T follicular helper cell (primary cell): ENCODE data around the gene NADSYN1.

Source experiments
- DNase-seq: peaks from one replicate; pipeline ENCODE4 v3.0.0-alpha.2; 2020; ENCODE audit warnings: low read depth

The NADSYN1 gene

DNA sequence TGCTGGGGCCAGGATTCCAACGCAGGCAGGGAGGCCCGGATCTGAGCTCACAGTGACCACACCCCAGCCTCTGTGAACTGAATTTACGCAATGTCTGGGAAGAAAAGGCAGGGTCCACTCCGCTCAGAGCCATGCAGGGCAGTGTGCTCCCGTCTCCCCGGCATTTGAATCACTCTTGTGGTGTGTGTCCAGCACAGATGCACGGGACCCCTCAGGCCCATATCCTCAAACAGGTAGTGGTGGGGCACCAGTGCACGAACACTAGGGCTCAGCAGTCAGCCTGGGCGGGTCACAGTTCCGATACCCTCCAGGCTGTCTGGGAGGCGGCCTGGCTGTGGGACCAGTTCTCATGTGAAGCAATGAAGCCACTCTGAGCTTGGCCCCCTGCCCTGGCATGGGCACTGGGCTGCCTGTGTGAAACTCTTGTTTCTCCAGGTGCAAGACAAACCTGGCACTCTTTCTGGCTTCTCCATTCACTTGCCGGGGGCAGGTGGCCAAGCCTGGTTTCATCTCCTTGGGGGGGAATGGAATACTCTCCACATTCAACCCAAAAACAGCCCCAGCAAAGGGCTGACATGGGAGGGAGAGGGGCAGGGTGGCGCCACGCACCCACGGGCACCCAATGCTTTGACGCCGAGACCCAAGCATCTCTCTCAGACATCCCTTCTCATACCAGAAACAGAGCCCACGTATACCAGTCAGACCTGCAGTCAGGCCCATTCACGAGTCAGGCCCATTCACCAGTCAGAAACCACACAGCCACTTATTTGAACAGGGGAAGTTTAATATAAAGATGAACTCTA is 19.2 kb upstream of the NADSYN1 start:
- no peak for DNase-seq

GRCh38 chr11:71434576-71435130 is 18.4 kb upstream of the NADSYN1 start:
- DNase-seq: no peak

- DNase-seq: no peak
These were observed 17.6 kb upstream of the NADSYN1 start for GRCh38 chr11:71435278-71435951.

DNA sequence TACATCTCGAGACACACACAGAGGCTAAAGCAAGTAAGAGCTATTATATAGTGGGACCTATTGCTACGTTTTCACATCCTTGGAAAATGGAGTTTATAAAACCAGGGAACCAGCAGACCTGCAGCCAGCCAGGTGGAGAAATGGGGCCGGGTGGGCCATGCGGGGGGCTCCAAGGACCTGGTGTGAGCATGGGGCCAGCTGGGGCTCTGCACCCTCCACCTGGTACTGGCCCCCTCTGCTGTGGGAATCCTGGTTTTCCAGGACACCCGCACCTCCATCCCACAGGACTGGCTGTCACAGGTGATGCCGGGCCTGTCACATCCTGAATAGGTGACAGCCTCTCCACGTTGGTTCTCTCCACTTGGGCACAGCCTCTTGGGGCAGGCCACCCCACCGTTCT is 16.1 kb upstream of the NADSYN1 start:
- no peak for DNase-seq

DNA sequence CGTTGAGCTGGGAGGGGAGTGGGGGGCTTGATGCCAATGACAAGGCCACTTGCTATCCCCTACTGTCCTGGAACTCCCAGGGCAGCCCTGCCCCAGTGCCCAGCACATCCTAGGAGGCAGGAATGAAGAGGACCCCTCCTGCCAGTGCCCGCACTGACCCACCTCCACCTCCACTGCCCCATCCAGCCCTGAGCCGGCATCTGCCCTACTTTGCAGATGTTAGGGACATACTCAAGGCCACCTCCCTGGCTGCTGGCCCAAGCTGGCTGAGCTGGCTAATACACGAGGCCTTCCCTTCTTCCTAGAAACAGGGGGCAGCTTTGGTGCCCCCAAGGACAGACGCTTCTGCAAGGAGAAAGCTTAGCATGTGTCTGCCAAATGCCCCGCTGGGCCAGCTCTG is 15.6 kb upstream of the NADSYN1 start:
- no peak for DNase-seq

DNA sequence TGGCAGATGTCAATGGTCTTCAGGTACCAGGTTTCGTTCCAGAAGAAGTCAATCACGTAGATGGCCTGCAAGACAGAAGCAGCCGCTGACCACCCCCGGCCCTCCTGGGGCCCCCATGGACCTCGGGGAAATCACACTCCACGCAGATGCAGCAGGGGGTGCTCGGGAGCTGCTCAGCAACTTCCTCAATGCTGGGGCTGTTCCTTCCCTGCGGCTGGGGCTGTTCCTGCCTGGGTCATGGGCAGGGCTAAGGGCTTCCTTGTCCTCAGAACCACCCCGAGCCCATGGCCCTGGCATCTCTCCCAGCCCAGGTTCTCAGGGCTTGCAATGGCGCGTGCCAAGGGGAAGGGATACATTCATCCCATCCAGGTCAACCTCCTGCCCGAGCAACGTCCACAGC is 15.1 kb upstream of the NADSYN1 start:
- DNase-seq: no peak

- no peak for DNase-seq
These were observed 14.4 kb upstream of the NADSYN1 start for GRCh38 chr11:71438650-71439049.

GRCh38 chr11:71440021-71440755 is 12.8 kb upstream of the NADSYN1 start:
- DNase-seq: no peak

DNA sequence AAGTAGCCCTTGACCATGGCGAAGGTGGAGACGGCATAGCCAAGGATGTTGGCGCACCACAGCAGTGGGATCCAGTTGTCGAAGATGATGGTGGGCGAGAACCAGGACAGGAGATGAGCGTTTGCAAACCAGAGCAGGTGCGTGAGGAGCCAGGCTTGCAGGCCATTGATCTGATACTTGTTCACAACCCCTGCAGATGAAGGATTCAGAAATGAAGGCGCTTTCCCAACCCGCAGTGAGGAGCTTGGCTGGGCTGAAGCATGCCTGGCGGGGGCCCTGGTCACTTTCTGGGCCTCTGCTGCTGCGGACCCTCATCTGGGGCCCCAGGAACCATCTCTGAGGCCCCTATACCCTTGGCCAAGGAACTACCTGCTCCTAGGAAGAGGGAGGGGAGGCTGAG is 11.8 kb upstream of the NADSYN1 start:
- no peak for DNase-seq

- DNase-seq: no peak
These were observed 10.9 kb upstream of the NADSYN1 start for GRCh38 chr11:71442123-71442522.

- no peak for DNase-seq
These were observed 10.1 kb upstream of the NADSYN1 start for GRCh38 chr11:71442880-71443279.

DNA sequence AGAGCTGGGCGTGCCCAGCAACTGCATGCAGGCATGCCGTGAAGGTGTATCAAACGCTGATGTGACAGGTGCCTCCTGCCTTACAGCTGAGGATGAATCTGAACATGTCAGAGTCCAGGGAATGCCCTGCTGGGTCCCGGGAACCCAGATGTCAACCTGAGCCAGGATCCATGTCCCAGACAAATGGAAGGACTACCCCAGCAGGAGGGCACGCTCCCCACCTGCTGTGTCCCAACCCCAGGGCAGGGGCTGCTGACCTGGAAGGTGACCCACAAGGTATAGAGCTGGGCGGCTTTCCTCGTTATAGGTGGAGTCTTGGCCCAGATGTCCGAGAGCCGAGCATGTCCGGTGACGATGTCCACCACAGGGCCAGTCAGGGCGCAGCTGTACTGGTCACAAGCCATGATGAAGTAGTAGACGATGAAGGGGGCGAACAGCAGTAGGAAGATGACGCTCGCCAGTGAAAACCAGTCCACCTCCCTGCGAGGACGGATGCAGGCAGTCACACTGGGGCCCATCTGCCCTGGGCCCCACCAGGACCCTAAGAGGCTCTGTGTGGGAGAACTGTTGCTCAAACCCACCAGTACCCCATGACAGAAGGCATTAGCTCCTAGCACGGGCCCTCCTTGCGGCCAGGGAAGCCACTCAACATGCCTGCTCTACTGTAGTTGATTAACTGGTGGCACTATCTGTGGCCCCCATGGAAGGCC is 9.1 kb upstream of the NADSYN1 start:
- no peak for DNase-seq

DNA sequence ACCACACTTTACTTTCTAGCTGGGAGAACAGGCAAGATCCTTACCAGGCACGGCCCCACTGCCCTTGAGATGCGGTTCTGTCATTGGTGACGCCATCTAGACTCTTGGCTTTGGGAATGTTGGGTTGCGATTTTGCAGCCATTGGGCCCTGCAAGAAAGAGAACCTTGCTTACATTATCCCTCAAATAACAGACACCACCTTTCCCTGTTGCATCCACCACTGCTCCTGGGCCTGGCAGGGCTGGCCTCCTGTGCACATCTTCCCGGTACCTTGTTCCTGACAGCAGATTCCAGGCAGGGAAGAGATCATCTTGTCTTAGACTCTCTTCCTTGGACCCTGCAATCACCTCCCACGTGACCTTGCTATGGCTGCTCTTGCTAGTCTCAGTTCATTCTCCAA is 8.2 kb upstream of the NADSYN1 start:
- DNase-seq: no peak

- DNase-seq: no peak
These were observed 6.9 kb upstream of the NADSYN1 start for GRCh38 chr11:71446150-71446549.

DNA sequence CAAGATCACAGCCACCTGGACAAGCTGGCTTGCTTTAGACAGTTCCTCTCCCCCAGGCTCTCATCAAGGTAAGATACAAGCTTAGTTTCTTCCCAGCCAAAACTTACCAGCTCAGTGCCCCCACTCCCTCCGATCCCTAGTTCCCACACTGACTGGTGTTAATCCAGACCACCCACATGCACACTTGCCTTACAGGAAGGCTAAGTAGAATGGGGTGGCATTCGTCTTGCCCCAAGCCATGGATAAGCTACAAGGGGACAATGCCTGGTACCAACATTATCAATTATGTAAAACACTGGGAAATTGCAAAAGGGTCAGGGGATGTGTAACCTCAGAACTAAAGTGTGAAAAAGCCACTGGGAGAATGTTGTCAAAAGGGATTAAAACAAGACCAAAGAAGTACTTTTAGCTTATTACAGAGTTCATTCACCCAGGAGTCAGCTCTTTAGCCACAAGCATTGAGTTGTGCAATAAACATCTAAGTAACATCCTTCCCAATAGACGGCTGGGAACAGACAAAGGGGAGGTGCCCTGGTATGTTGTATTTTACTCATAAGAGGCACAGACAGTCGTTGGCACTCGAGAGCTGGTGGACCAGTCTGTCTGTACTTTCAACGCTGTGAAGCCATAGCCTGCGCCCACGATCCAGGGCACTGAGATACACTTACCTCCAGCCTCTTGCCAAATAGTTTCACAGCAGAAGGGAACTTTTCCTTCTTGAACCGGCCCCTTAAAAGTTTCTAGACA is 5.9 kb upstream of the NADSYN1 start:
- no peak for DNase-seq

DNA sequence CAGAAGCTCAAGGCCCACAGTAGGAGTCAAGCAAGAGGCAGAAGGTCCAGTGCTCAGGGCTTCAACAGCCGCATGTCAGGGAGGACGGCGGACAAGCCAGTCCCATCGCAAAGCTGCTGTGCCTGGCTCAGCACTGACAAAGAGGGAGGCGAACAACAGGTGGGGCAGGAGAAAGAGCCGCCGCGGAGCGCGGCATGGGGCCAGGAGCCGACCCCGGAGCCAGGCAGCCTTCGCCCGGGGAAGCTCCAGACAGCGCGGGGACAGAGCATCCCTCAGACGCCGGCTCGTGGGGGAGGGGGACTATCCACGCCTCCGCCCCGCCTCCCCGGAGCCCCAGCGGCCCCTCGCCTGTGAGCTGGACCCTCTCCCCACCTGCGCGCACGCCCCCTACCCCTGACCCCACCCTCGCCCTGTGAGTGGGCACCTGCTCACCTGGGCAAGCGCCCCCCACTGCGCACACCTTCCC is 5.2 kb upstream of the NADSYN1 start:
- no peak for DNase-seq

- DNase-seq: peak; percentile 90
These were observed 4.5 kb upstream of the NADSYN1 start, which contains the start of gene DHCR7 for GRCh38 chr11:71448257-71449171. Gene DHCR7 (minus strand): TSS chr11:71448393. CDS start chr11:71444952, 3,441 bp downstream.

- no peak for DNase-seq
These were observed 3.4 kb upstream of the NADSYN1 start for GRCh38 chr11:71449596-71449995.

DNA sequence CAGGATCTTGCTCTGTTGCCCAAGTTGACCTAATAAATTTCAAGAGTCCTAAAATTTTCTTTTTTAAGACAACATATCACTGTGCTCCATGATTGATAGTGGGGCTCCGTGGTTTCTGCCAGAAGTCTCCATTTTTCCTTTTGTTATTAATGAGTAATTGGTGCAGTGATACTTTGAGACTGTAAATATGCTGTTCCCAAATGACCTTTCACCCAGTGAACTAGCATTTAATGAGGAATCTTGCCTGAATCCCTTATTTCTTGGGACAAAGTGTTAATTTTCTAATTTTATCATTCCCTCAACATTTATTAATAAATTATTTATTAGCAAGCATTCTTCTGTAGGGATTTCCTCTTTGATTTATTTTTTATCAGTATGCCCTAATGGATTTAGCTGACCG is 2.5 kb upstream of the NADSYN1 start:
- DNase-seq: no peak

GRCh38 chr11:71450939-71451338 is 2.1 kb upstream of the NADSYN1 start:
- DNase-seq: no peak
